NCI-H146 (cell line): ENCODE data around the gene FGF22.

Experiments used
- DNase-seq: peaks from one replicate; lab custom pipeline; 2025; lab: John Stamatoyannopoulos, UW

The FGF22 gene

DNA sequence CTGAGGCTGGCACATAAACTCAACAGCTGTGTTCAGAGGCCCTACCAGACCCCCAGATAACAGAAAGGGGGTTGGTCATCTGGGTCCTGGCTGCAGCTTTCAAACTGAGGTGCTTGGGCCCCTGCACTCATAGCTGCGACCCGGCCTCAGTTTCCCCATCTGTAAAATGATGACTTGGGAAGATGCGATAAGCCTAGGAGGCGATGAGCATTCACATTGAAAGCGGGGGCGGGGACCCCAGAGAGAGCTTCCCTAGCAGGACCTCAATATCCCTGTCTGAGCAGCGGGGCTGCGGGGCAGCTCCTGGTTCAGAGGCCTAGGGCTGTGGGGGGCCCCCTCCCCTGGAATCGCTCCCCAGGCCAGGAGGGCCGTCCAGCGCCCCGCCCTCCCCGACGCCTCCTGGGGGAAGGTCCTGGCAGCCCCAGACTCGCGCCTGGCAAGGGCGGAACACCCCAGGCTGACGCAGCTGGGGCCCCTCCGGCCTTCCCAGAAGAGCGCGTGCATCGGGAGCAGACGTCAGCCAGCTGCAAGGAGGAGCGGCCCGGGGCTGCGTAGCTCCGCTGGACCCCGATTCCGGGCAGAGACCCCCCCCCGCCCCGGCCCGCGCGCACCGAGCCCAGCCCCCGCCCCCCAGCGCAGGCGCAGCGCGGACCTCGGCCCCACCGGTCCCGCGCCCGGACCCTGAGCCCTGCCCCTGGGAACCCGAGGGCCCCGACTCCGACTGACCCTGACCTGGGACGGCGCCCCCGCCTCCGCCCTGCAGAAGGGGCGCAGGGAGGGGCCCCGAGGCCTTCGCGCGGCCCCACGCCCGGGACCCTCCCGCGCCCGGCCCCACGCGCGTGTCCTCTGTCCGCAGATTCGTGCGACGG, 40.0 kb downstream of the FGF22 start:
- peak; percentile 31 for DNase-seq

DNA sequence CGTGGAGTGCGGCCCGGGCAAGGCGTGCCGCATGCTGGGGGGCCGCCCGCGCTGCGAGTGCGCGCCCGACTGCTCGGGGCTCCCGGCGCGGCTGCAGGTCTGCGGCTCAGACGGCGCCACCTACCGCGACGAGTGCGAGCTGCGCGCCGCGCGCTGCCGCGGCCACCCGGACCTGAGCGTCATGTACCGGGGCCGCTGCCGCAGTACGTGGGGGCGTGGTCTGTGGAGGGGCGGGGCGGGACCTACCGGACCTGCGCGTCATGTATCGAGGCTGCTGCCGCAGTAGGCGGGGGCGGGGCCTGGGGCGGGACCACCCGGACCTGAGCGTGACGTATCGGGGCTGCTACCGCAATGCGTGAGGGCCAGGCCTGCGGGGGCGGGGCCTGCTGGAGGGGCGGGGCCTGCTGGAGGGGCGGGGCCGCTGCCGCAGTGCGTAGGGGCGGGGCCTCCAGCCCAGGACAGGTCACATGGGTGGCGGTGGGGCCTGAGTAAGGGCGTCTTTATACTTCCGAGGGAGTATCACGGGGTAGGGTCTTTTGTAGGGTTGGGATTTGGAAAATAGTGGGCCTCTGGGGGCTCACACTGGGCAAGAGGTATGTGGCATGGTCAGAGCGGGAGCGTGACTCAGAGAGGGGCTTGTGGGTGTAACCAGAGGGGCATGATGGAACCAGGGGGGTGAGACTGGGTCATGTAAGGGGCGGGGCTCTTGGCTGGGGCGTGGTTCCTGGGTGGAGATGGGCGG, 40.8 kb downstream of the FGF22 start:
- peak; percentile 94 for DNase-seq

DNA sequence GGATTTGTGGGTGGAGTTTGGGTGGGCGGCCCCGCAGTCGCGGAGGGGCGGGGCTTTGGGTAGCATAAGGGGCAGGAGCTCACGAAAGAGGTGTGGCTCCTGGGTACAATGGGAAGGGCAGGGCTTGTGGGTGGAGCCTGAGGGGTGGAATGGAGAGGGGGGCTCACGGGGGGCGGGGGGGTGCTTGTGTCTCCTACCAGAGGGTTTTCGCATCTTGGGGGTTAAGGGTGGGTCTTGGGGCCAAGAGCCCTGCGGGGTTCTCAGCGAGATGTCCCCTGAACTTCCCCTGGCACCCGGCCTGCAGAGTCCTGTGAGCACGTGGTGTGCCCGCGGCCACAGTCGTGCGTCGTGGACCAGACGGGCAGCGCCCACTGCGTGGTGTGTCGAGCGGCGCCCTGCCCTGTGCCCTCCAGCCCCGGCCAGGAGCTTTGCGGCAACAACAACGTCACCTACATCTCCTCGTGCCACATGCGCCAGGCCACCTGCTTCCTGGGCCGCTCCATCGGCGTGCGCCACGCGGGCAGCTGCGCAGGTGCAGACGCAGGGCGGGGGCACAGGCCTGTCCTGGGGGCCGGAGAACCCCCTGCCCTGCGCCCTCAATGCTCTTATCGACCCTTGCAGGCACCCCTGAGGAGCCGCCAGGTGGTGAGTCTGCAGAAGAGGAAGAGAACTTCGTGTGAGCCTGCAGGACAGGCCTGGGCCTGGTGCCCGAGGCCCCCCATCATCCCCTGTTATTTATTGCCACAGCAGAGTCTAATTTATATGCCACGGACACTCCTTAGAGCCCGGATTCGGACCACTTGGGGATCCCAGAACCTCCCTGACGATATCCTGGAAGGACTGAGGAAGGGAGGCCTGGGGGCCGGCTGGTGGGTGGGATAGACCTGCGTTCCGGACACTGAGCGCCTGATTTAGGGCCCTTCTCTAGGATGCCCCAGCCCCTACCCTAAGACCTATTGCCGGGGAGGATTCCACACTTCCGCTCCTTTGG, 41.6 kb downstream of the FGF22 start:
- peak; percentile 31 for DNase-seq

DNA sequence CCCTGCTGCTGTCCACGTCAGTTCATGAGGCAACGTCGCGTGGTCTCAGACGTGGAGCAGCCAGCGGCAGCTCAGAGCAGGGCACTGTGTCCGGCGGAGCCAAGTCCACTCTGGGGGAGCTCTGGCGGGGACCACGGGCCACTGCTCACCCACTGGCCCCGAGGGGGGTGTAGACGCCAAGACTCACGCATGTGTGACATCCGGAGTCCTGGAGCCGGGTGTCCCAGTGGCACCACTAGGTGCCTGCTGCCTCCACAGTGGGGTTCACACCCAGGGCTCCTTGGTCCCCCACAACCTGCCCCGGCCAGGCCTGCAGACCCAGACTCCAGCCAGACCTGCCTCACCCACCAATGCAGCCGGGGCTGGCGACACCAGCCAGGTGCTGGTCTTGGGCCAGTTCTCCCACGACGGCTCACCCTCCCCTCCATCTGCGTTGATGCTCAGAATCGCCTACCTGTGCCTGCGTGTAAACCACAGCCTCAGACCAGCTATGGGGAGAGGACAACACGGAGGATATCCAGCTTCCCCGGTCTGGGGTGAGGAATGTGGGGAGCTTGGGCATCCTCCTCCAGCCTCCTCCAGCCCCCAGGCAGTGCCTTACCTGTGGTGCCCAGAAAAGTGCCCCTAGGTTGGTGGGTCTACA, 43.1 kb downstream of the FGF22 start:
- DNase-seq: no peak

DNA sequence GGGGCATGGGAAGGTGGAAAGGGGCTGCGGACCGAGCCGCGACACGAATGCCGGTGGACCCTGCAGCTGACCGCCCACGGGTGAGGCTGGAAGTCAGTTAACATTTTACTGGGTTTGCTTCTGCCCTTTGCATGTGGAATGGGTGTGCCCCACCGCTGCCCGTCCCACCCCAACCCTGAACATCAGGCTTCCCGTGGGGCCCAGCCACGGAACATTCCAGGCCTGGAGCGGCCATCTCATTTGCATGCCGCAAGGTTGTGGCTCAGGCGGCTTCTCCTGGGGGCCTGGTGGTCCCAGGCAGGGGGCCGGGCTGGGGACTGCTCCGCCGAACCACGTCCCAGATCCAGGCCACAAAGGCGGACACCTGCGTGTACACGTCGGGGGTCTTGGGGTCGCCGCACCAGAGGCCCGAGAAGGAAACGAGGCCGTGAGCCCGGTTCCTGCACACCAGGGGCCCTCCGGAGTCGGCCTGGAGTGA, 45.8 kb downstream of the FGF22 start:
- DNase-seq: no peak

DNA sequence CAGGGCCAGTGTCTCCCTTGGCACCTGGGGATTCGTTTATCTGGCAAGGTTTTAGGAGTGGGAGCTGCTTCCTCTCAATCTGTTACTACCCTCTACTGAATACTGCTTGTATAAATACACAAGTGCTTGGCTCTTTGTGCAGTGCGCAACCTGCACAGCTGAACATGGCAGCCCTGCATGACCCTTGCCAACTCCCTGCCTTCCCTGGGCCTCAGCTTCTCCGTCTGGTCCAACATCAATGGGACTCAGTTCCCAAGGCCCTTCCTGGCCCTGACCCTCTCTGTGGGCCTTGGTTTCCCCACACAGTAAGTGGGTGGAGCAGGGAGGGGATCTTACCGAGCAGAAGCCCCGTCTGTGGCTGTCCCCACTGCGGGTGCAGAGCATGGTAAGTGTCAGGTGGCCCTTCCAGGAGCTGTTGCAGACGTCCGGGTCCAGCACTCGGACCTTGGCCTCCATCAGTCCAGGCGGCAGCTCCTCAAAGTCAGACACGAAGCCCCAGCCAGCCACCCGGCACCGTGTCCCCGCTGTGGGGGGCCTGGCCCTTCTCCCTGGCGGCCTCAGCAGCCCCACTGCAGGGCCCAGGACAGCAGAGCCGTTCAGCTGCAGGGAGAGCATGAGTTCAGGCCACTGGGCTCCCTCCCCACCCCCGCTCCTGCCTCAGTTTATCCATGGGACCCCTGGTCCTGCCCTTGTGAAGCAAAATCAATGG, 47.1 kb downstream of the FGF22 start:
- no peak for DNase-seq

DNA sequence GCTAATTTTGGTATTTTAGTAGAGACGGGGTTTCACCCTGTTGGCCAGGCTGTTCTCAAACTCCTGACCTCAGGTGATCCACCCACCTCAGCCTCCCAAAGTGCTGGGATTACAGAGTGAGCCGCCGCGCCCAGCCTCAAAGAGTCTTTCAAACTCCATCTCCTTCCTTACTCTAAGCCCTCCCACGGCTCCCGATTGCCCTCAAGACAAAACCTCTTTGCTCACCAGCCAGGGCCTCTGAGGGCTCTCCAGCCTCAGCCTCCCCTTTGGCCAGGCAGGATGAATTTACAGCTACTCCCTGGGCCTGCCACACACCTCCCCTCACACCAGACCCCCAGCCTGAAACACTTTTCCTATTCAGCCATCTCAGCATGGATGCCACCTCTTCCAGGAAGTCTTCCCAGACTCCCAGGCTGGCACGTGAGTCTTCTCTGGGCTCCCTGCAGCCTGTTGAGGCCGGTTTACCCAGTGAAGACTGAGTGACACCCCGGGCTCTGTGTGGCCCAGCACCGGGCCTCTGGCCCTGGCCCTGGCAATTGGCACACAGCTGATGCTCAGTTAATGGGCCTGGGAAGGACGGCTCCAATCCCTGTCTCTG, 48.0 kb downstream of the FGF22 start:
- DNase-seq: no peak

DNA sequence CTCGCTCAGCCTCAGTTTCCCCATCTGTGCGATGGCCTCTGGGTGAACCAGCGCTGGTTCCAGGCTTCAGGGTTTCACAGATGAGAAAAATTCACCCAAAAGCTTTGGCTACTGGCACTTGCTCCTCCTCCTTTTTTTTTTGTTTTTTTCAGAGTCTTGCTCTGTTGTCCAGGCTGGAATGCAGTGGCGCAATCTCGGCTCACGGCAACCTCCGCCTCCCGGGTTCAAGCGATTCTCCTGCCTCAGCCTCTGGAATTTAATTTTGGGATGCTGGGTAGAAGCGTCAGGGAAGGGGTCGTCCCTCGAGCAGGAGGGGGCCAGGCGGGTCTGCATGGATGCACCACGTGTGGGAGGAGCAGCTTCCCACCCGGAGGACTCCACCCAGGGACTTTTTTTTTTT, 48.5 kb downstream of the FGF22 start:
- no peak for DNase-seq

DNA sequence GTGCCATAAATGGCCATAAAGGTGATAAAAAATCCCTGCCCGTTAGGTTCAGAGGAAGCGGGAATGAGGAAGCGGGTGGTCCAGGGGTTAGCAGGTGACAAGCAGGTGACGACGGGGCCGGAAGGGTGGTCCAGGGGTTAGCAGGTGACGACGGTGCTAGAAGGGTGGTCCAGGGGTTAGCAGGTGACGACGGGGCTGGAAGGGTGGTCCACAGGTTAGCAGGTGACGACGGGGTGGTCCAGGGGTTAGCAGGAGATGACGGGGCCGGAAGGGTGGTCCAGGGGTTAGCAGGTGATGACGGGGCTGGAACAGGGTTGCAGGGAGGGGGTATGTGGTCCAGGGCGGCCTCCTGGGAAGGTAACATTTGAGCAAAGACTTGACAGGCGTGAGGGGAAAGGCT, 49.3 kb downstream of the FGF22 start:
- DNase-seq: no peak

DNA sequence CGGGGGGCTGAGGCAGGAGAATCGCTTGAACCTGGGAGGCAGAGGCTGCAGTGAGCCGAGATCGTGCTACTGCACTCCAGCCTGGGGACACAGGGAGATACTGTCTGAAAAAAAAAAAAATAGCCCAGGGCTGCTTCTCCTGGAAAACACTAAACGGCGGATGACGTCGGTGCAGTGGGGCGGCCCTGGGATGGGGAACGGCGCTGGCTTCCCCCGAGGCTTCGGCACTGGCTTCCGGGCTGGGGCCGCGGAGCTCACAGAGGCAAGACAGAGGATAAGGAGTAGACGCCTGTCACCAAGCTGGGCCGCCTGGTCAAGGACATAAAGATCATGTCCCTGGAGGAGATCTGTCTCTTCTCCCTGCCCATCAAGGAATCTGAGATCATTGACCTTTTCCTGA, 50.5 kb downstream of the FGF22 start:
- DNase-seq: no peak
